GM06990 (cell line): ENCODE results near the gene EML1.

ENCODE experiments used
- DNase-seq: peaks from one replicate; pipeline ENCODE4 v3.0.0-alpha.2; 2011; ENCODE audit not compliant: insufficient read length; ENCODE audit errors: extremely low read depth
- H3K27me3 ChIP-seq: replicated peaks from 2 replicates; pipeline ENCODE4 v1.6.0; 2011; ENCODE audit warnings: low read length; ENCODE audit not compliant: control insufficient read depth, insufficient read depth
- H3K36me3 ChIP-seq: 2 replicates; pipeline ENCODE4 v1.5.1; 2011; ENCODE audit warnings: low read length; ENCODE audit not compliant: control insufficient read depth, insufficient read depth
- H3K4me3 ChIP-seq: replicated peaks from 2 replicates; pipeline ENCODE4 v1.5.1; 2011; ENCODE audit warnings: low read depth, mild to moderate bottlenecking, control low read depth, low read length
- CTCF ChIP-seq: IDR thresholded peaks from 2 replicates; pipeline ENCODE4 v1.5.1; 2011; ENCODE audit warnings: low read length, control low read depth, mild to moderate bottlenecking, inconsistent platforms; ENCODE audit not compliant: insufficient read depth, poor library complexity, severe bottlenecking

The EML1 gene

DNA sequence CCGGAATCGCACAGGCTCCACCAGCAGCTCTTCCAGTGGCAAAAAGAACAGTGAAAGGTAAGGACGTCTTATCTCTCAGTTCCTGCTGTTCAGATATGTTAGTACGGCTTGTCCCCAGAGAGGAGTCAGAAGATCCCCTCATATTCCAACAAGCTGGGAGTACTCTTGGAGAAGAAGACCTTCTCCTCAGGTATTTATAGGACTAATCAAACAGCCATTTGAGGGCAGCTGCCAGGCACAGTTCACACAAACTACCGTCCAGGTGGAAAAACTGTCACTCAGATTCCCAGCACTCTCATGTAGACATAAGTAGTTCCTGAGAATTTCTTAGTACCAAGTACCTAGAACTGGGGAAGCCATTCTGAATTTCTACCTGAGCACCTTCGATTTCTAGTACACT lies 85.3 kb downstream of the EML1 start:
- H3K4me3 ChIP-seq, result no peak overlapping the region
- no peaks in the 10 kb centered on the region for H3K36me3 ChIP-seq
- no peak for TF ChIP-seq CTCF
- H3K27me3 ChIP-seq, result no peaks in the 10 kb centered on the region
- DNase-seq, result no peak

DNA sequence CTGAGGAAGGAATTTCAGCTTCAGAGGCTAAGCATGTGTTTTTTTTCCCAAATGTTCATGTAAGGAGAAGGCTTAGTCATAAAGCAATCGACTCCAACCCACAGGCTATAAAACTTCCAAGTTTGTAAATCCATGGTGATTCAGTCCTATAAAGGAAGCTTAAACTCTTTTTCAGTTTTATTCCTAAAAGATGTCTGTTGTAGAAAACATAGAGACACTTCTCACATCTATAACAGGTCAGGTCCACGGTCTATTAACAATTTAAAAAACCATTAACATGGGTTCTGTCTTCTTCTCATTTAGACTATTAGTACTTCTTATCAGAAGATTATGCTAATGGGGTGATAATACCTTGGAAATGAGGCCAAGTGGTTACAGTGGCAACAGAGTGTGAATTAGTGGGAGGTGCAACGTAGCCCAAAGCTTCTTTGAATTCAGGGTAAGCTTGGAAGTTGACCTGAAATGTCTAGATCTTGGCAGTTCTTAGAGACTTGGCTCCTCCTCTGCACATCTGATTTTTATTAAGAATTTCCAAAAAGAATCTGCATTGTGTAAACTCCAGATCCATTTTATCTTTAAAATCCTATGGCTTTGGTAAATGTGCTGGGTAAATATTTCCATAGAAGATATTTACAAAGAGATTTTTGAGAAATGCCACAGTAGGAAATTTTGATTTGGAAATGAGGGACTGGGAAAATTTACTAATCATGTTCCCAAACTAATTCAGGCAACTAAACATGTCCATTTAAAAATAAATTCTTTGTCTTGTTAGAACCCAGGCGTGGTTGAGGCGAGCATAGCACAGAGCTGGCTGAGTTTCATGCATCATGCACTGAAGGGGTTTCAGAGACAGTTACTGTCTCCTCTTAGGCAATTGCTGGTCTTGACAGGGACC lies 86.4 kb downstream of the EML1 start:
- Histone ChIP-seq H3K27me3 (no peaks in the 10 kb centered on the region), H3K4me3 (no peak overlapping the region), H3K36me3 (no peaks in the 10 kb centered on the region)
- TF ChIP-seq CTCF, result no peak
- no peak for DNase-seq

- Histone ChIP-seq H3K36me3 (no peaks in the 10 kb centered on the region), H3K4me3 (no peak overlapping the region)
- no peak for TF ChIP-seq CTCF
Measured at GRCh38 chr14:99880651-99881420, 87.6 kb downstream of the EML1 start.

GRCh38 chr14:99883866-99884650 lies 90.8 kb downstream of the EML1 start:
- DNase-seq, result no peak
- Histone ChIP-seq H3K36me3 (no peaks in the 10 kb centered on the region), H3K27me3 (peaks cover 2% of the 10 kb centered on the region; the same call in 1 of the 2 replicates), H3K4me3 (no peak overlapping the region)
- no peak for TF ChIP-seq CTCF

More at GRCh38 chr14:99880651-99881420, 87.6 kb downstream of the EML1 start:
- no peak for DNase-seq
- no peaks in the 10 kb centered on the region for H3K27me3 ChIP-seq

DNA sequence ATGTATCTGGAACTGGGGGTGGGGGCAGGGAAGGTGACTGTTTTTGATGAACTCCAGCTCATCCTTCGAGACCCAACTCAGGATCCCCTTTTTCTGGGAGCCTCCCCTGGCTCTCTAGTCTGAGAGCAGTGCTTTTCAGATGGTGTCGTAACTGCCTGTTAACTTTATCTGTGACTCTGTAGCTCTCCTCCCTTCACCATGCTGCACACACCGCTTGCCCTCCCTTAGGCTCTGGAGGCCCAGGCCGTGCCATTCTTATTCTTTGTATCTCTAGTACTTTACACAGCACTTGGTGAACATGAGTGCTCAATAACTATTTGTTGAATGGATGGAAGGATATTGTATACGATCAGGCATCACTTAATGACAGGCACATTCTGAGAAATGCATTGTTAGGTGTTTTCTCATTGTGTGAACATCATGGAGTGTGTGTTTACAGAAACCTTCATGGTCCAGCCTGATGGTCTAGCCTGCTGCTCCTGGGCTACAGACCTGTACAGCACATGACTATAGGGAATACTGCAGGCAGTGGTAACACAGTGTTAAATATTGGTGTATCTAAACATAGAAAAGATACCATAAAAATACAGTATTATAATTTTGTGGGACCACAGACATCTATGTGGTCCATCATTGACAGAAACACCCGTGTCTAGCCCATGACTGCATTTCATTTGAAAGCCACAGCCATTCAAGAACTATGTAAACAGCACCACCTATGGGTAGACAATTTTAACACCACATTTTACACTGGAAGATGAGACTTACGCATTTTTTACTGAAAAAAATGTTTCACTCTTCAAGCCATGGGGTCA lies 91.8 kb downstream of the EML1 start:
- Histone ChIP-seq H3K27me3 (peaks cover 2% of the 10 kb centered on the region; the same call in 1 of the 2 replicates), H3K36me3 (no peaks in the 10 kb centered on the region), H3K4me3 (no peak overlapping the region)
- peak; percentile 57 for TF ChIP-seq CTCF
- DNase-seq, result no peak
